Thyroid gland (tissue), 4 donors: Measurements from ENCODE around the gene COL17A1. TPM values are rescaled to one million over a fixed set of nuclear protein-coding genes. Genes with fewer than 3 reads are reported as not detected.
A peak's percentile ranks its signal among the peaks of the same experiment; 100 is the strongest.

Experiments used
- DNase-seq, 2 donors: peaks; one replicate each; pipeline ENCODE4 v3.0.0-alpha.2; 2019
- H3K27ac ChIP-seq, 3 donors: fragments of 200-600 bp; sonication (generic); 1 replicate in 2 of 3; 2 replicates in 1 of 3; pipeline ENCODE4 v1.5.1; 2016 to 2019; ENCODE audit warnings: mild to moderate bottlenecking in 1 of 3, moderate library complexity in 1 of 3
- H3K27me3 ChIP-seq: fragments of 200-600 bp; sonication (generic); one replicate; pipeline ENCODE4 v1.5.1; 2019
- H3K36me3 ChIP-seq, 2 donors: fragments of 200-600 bp; sonication (generic); one replicate each; pipeline ENCODE4 v1.5.1; 2016 to 2019
- H3K4me1 ChIP-seq, 2 donors: fragments of 200-600 bp; sonication (generic); one replicate each; pipeline ENCODE4 v1.5.1; 2017 to 2019
- H3K4me3 ChIP-seq, 3 donors: fragments of 200-600 bp; sonication (generic); replicated peaks in 1 of 3; 1 replicate in 2 of 3; 2 replicates in 1 of 3; pipeline ENCODE4 v1.5.1; 2016; ENCODE audit warnings: mild to moderate bottlenecking in 1 of 3
- H3K9me3 ChIP-seq: fragments of 200-600 bp; sonication (generic); one replicate; pipeline ENCODE4 v1.5.1; 2017
- POLR2A ChIP-seq, 2 donors: fragments of 450-650 bp; IDR thresholded peaks; one replicate each; pipeline ENCODE4 v1.6.1; 2017; ENCODE audit warnings: antibody characterized with exemption in 2 of 2, mild to moderate bottlenecking in 2 of 2, moderate library complexity in 1 of 2
- WGBS, 2 donors: methylation state at CpG; one replicate each; pipeline ENCODE4 v1.1.5; 2017; 5-methylcytosine and 5-hydroxymethylcytosine counted together
- intact Hi-C: fragments of 100-400 bp; cut with DNase I; formaldehyde crosslinking; loops from one replicate; pipeline ENCODE4 v1.15.1; 2023
- total RNA-seq, 4 donors: library from RNA; depleted of rRNA; stranded (reverse); fragments of >200 nt; gene quantifications; one replicate each; pipeline ENCODE4 v1.2.3, GENCODE V29; 2016
- TF ChIP-seq, protein P1 (sequence below), 6 experiments: fragments of 200-600 bp in 3 of 6; fragments of 450-650 bp in 3 of 6; sonication (generic) in 3 of 6; IDR thresholded peaks; one replicate each; pipeline ENCODE4 v1.5.1; 2016 to 2019; ENCODE audit warnings: antibody characterized with exemption in 6 of 6, mild to moderate bottlenecking in 2 of 6, inconsistent platforms in 1 of 6, moderate library complexity in 1 of 6

Gene COL17A1
- total RNA-seq, 4 donors from 2014 or later = 0.49 to 10.2 (median 2.3) TPM

DNA sequence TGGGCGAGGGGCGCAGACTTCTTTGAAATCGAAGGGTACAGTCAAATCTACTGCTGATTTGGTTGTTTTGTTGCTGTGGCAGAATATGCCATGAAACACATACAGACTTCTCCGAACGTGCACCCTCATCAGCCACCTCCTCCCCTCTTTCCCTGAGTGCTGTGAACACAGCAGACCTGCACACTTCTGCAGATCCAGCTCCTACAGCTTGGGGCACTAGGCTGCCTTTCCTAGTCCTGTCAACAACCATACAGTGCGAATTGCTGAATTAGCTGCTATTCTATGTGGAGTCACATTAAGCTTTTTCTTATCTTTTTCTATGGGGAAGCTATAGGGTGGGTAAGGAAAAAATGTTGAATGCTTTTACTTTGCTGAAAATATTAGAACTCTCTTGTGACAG is 57.5 kb downstream of the COL17A1 start:
- Histone ChIP-seq H3K27ac (no peak overlapping the region), H3K9me3 (no peaks in the 10 kb centered on the region), H3K36me3 (peaks cover 5 to 15% of the 10 kb centered on the region in 2 donors), H3K27me3 (no peaks in the 10 kb centered on the region), H3K4me1 (no peaks in the 10 kb centered on the region), H3K4me3 (no peak overlapping the region)
- TF ChIP-seq, protein P1, sequence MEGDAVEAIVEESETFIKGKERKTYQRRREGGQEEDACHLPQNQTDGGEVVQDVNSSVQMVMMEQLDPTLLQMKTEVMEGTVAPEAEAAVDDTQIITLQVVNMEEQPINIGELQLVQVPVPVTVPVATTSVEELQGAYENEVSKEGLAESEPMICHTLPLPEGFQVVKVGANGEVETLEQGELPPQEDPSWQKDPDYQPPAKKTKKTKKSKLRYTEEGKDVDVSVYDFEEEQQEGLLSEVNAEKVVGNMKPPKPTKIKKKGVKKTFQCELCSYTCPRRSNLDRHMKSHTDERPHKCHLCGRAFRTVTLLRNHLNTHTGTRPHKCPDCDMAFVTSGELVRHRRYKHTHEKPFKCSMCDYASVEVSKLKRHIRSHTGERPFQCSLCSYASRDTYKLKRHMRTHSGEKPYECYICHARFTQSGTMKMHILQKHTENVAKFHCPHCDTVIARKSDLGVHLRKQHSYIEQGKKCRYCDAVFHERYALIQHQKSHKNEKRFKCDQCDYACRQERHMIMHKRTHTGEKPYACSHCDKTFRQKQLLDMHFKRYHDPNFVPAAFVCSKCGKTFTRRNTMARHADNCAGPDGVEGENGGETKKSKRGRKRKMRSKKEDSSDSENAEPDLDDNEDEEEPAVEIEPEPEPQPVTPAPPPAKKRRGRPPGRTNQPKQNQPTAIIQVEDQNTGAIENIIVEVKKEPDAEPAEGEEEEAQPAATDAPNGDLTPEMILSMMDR (IDR thresholded peaks at IDR 0.05) = peak in 1 of 6 experiments; percentile 5
- no peak for TF ChIP-seq POLR2A (IDR thresholded peaks at IDR 0.05)
- DNase-seq = no peak
- intact Hi-C loops = no loop called here
- WGBS, 2 donors = 79 to 89% methylated on average over 6 of the region's 6 CpGs

DNA sequence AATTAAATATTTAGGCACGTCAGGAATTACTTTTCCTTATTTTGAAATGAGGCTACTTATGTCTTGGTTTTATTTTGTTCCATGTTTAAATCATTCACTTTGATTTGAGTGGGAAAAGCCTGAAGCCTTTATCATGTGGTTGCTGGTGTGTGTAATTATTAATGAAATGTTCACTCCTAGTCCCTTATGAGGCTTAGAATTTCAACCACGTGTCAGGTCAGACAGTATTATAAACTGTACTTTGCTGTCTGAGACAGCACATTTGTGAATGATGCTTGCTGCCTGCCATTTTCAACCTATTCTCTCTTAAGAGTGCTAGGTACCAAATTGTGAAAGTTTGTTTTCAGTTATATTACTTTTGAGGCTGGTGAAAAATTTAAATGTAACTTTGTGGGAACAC is 58.9 kb downstream of the COL17A1 start:
- intact Hi-C loops = no loop called here
- H3K4me1 ChIP-seq = no peaks in the 10 kb centered on the region
- no peaks in the 10 kb centered on the region for H3K27me3 ChIP-seq
- WGBS, 2 donors = 82 to 85% methylated on average over 2 of the region's 2 CpGs
- H3K9me3 ChIP-seq = no peaks in the 10 kb centered on the region
- no peak overlapping the region for H3K27ac ChIP-seq
- H3K4me3 ChIP-seq = no peak overlapping the region
- H3K36me3 ChIP-seq = peaks cover 7 to 21% of the 10 kb centered on the region in 2 donors
- no peak for DNase-seq
- TF ChIP-seq POLR2A (IDR thresholded peaks at IDR 0.05) = no peak
- TF ChIP-seq, protein P1 (IDR thresholded peaks at IDR 0.05) = no peak

DNA sequence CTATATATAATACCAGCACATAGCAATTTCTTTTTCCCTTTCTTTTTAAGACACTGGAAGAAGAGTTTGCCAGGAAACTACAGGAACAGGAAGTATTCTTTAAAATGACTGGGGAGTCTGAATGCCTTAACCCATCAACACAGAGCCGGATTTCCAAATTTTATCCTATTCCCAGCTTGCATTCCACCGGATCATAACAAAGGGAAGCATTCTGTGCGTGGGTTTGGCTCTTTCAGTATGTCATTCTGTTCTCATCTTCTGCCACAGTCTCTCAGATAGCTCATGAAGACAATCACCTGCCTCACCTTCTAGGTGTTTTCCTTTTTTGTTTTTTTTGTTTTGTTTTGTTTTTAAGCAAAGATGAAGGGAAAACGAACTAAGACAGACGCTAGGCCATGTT is 60.2 kb downstream of the COL17A1 start:
- Histone ChIP-seq H3K4me3 (no peak overlapping the region), H3K27me3 (no peaks in the 10 kb centered on the region), H3K36me3 (peaks cover 16 to 29% of the 10 kb centered on the region in 2 donors), H3K4me1 (no peaks in the 10 kb centered on the region), H3K9me3 (no peaks in the 10 kb centered on the region), H3K27ac (no peak overlapping the region)
- DNase-seq = no peak
- WGBS, 2 donors = 68 to 82% methylated on average over 5 of the region's 5 CpGs
- intact Hi-C loops = no loop called here
- TF ChIP-seq, protein P1 (IDR thresholded peaks at IDR 0.05) = no peak
- no peak for TF ChIP-seq POLR2A (IDR thresholded peaks at IDR 0.05)

DNA sequence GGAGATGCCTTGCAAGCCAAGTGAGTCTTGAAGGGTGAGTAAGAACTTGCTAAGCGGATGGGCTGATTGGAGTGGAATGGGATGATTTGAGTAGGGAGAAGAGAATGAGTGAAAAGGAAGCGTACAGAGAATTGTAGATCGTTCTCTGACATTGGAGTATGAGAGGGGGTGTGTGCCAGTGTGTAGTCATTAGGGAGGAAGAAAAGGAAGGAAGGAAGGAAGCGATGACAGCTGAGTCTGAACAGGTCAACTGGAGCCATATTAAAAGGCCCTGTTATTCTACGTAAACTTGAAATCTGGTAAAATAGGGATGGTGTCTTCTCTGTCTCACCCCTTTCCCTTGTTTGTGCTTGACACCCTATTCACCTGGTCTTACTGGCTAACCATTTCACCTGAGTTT is 63.7 kb downstream of the COL17A1 start:
- no peak for TF ChIP-seq POLR2A (IDR thresholded peaks at IDR 0.05)
- TF ChIP-seq, protein P1 (IDR thresholded peaks at IDR 0.05) = no peak
- DNase-seq = no peak
- Histone ChIP-seq H3K36me3 (peaks cover 29 to 51% of the 10 kb centered on the region in 2 donors), H3K9me3 (no peaks in the 10 kb centered on the region), H3K4me3 (no peak overlapping the region), H3K4me1 (no peaks in the 10 kb centered on the region), H3K27ac (no peak overlapping the region), H3K27me3 (no peaks in the 10 kb centered on the region)
- WGBS, 2 donors = 93 to 94% methylated on average over 5 of the region's 5 CpGs
- intact Hi-C loops = no loop called here

DNA sequence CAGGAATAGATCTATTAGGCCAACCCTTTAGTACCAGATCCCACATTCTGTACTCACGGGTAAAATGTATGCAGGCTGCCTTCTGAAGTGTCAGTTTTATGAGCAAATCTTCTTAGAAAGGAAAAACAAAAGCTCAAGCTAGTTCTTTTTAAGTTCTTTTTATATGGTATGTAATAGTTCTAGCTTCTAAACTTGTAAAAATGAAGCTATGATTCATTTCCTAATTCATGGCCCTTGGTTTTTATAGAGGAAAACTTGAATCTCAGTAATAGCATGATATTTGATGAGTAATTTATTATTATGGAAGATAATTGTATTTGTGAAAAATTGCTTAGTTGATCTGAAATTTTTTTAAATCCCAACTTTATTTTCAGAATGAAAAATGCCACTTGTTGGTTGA is 64.4 kb downstream of the COL17A1 start:
- no peaks in the 10 kb centered on the region for H3K27me3 ChIP-seq
- DNase-seq = no peak
- H3K9me3 ChIP-seq = no peaks in the 10 kb centered on the region
- no peaks in the 10 kb centered on the region for H3K4me1 ChIP-seq
- 93 to 94% methylated on average over 1 of the region's 1 CpG for WGBS, 2 donors
- H3K27ac ChIP-seq = no peak overlapping the region
- peaks cover 29 to 51% of the 10 kb centered on the region in 2 donors for H3K36me3 ChIP-seq
- intact Hi-C loops = no loop called here
- no peak for TF ChIP-seq POLR2A (IDR thresholded peaks at IDR 0.05)
- TF ChIP-seq, protein P1 (IDR thresholded peaks at IDR 0.05) = no peak
- H3K4me3 ChIP-seq = no peak overlapping the region
